ENCODE measurements around the gene SQSTM1. TPM values are rescaled to one million over a fixed set of nuclear protein-coding genes. Genes with fewer than 3 reads are reported as not detected.

The SQSTM1 gene
- polyA plus RNA-seq, 2 of the 4 experiments (the other 2 are of a cell fraction) = 362 to 625 TPM

DNA sequence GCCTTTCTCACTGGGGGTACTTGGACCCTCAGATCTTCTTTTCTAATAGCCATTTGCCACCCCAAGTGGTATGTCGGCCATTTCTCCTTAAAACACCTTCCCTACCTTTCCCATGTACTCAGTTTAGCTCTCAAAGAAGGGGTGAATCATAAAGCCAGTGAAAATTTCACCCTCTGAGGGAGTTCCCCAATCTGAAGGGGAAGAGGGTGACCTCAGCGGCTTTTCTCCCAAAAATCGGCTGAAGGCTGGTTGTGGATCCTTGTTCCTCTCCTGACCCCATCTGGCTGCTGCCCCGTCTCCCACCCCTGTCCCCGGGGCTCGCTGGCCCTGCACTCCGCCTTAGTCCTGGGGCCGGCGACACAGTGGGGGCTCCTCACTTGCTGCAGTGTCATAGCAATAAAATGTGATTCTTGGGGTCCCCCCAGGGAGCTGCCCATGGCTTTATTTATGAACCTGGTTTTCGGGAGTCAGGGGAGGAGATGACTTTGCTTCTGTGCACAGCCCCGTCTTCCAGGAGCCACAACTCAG, 44.2 kb upstream of the SQSTM1 start:
- CTCF ChIA-PET = interaction anchor here (1.0 to 9.3 kb wide), 5 partner anchors 8 to 73 kb away, joined by 3 to 68 read pairs (median 13); partner anchors contain the start of gene LTC4S
- no peak for ATAC-seq
- Histone ChIP-seq H3K4me2 (no peak overlapping the region), H3K4me1 (no peaks in the 10 kb centered on the region), H3K27ac (no peak overlapping the region), H3K4me3 (no peak overlapping the region), H3K9me3 (no peaks in the 10 kb centered on the region)
- no peak for FAIRE-seq
- DNase-seq (ENCODE audit: low read depth in 1 of 2, low spot score in 1 of 2) = no peak
- WGBS (ENCODE audit: missing lambda C conversion rate) = 92% methylated on average over 11 of the region's 11 CpGs
- TF ChIP-seq, protein P1, sequence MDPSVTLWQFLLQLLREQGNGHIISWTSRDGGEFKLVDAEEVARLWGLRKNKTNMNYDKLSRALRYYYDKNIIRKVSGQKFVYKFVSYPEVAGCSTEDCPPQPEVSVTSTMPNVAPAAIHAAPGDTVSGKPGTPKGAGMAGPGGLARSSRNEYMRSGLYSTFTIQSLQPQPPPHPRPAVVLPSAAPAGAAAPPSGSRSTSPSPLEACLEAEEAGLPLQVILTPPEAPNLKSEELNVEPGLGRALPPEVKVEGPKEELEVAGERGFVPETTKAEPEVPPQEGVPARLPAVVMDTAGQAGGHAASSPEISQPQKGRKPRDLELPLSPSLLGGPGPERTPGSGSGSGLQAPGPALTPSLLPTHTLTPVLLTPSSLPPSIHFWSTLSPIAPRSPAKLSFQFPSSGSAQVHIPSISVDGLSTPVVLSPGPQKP (IDR thresholded peaks at IDR 0.05; ENCODE audit: low read depth, low read length) = no peak
- TF ChIP-seq FOXS1 (CRISPR knock-in tag; IDR thresholded peaks at IDR 0.05) = no peak
- no peak for TF ChIP-seq NR3C1 (IDR thresholded peaks at IDR 0.05)
- TF ChIP-seq CBX2 (IDR thresholded peaks at IDR 0.05; ENCODE audit: borderline replicate concordance, low read depth) = no peak
- TF ChIP-seq ZC3H11A (IDR thresholded peaks at IDR 0.05) = no peak
- TF ChIP-seq MAFK (IDR thresholded peaks at IDR 0.05; ENCODE audit: partially characterized antibody) = no peak
- no peak for TF ChIP-seq ESRRA (IDR thresholded peaks at IDR 0.05; ENCODE audit: borderline replicate concordance, low read length)
- no peak for TF ChIP-seq CBX8 (IDR thresholded peaks at IDR 0.05)
- no peak for TF ChIP-seq JUNB (IDR thresholded peaks at IDR 0.05)
- no peak for TF ChIP-seq SMC3 (IDR thresholded peaks at IDR 0.05)
- TF ChIP-seq, protein P2, sequence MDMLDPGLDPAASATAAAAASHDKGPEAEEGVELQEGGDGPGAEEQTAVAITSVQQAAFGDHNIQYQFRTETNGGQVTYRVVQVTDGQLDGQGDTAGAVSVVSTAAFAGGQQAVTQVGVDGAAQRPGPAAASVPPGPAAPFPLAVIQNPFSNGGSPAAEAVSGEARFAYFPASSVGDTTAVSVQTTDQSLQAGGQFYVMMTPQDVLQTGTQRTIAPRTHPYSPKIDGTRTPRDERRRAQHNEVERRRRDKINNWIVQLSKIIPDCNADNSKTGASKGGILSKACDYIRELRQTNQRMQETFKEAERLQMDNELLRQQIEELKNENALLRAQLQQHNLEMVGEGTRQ (IDR thresholded peaks at IDR 0.05) = no peak
- no peak for TF ChIP-seq MYC (IDR thresholded peaks at IDR 0.05; ENCODE audit: borderline replicate concordance, low read length)
- TF ChIP-seq, protein P3, sequence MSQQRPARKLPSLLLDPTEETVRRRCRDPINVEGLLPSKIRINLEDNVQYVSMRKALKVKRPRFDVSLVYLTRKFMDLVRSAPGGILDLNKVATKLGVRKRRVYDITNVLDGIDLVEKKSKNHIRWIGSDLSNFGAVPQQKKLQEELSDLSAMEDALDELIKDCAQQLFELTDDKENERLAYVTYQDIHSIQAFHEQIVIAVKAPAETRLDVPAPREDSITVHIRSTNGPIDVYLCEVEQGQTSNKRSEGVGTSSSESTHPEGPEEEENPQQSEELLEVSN (IDR thresholded peaks at IDR 0.05; ENCODE audit: borderline replicate concordance, low read depth) = no peak
- TF ChIP-seq JUN (IDR thresholded peaks at IDR 0.05) = no peak
- TF ChIP-seq RARB (CRISPR knock-in tag; IDR thresholded peaks at IDR 0.05) = no peak
- TF ChIP-seq NPAS2 (CRISPR knock-in tag; IDR thresholded peaks at IDR 0.05; ENCODE audit: borderline replicate concordance) = no peak
- TF ChIP-seq CHD2 (IDR thresholded peaks at IDR 0.05; ENCODE audit: low read length, partially characterized antibody) = no peak
- no peak for TF ChIP-seq RAD21 (conservative IDR thresholded peaks at IDR 0.05 in 1 of 2, IDR thresholded peaks at IDR 0.05 in 1 of 2)
- TF ChIP-seq, protein P4, sequence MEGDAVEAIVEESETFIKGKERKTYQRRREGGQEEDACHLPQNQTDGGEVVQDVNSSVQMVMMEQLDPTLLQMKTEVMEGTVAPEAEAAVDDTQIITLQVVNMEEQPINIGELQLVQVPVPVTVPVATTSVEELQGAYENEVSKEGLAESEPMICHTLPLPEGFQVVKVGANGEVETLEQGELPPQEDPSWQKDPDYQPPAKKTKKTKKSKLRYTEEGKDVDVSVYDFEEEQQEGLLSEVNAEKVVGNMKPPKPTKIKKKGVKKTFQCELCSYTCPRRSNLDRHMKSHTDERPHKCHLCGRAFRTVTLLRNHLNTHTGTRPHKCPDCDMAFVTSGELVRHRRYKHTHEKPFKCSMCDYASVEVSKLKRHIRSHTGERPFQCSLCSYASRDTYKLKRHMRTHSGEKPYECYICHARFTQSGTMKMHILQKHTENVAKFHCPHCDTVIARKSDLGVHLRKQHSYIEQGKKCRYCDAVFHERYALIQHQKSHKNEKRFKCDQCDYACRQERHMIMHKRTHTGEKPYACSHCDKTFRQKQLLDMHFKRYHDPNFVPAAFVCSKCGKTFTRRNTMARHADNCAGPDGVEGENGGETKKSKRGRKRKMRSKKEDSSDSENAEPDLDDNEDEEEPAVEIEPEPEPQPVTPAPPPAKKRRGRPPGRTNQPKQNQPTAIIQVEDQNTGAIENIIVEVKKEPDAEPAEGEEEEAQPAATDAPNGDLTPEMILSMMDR (IDR thresholded peaks at IDR 0.05) = no peak
- POLR2A ChIA-PET = no interaction called here

DNA sequence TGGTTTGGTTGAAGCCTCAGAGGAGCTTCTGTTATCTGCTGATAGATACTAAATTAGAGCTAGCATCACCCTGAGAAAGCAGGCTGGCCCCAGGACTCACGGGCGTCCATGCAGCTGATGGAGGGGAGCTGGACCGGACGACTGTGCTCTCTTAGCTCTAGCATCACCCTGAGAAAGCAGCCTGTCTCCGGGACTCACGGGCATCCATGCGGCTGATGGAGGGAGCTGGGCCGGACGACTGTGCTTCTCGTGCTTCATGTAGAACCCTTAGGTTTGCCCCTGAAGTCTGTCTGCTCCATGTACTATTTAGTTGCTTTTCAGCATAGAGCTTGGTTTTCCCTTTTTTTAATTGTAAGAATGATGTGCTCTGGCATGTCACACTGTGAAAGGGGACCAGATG, 43.2 kb upstream of the SQSTM1 start:
- DNase-seq (ENCODE audit: low read depth in 1 of 2, low spot score in 1 of 2) (no peak), ATAC-seq (no peak), FAIRE-seq (no peak)
- Histone ChIP-seq H3K4me2 (no peak overlapping the region), H3K4me1 (no peaks in the 10 kb centered on the region), H3K27ac (no peak overlapping the region), H3K4me3 (no peak overlapping the region), H3K9me3 (no peaks in the 10 kb centered on the region)
- POLR2A ChIA-PET = no interaction called here
- CTCF ChIA-PET = interaction anchor here (0.8 to 9.3 kb wide), 6 partner anchors 9 to 74 kb away, joined by 3 to 68 read pairs (median 9); partner anchors contain the start of gene LTC4S
- WGBS (ENCODE audit: missing lambda C conversion rate) = 90% methylated on average over 10 of the region's 10 CpGs
- no peak for TF ChIP-seq MYC (IDR thresholded peaks at IDR 0.05; ENCODE audit: borderline replicate concordance, low read length)
- TF ChIP-seq KDM5A (IDR thresholded peaks at IDR 0.05) = no peak
- no peak for TF ChIP-seq EHMT2 (IDR thresholded peaks at IDR 0.05; ENCODE audit: low read depth)
- no peak for TF ChIP-seq SMC3 (IDR thresholded peaks at IDR 0.05)
- no peak for TF ChIP-seq MAFK (IDR thresholded peaks at IDR 0.05; ENCODE audit: partially characterized antibody)
- TF ChIP-seq FOSB (CRISPR knock-in tag; IDR thresholded peaks at IDR 0.05) = no peak
- TF ChIP-seq HOXB5 (CRISPR knock-in tag; IDR thresholded peaks at IDR 0.05) = no peak
- TF ChIP-seq KDM1A (IDR thresholded peaks at IDR 0.05; ENCODE audit: low read depth) = no peak
- TF ChIP-seq ZSCAN20 (CRISPR knock-in tag; IDR thresholded peaks at IDR 0.05) = no peak
- no peak for TF ChIP-seq MAZ (IDR thresholded peaks at IDR 0.05; ENCODE audit: borderline replicate concordance, low read depth, low read length)
- no peak for TF ChIP-seq RFX5 (IDR thresholded peaks at IDR 0.05)
- no peak for TF ChIP-seq ZC3H11A (IDR thresholded peaks at IDR 0.05)
- no peak for TF ChIP-seq NR3C1 (IDR thresholded peaks at IDR 0.05)
- TF ChIP-seq, protein P5, sequence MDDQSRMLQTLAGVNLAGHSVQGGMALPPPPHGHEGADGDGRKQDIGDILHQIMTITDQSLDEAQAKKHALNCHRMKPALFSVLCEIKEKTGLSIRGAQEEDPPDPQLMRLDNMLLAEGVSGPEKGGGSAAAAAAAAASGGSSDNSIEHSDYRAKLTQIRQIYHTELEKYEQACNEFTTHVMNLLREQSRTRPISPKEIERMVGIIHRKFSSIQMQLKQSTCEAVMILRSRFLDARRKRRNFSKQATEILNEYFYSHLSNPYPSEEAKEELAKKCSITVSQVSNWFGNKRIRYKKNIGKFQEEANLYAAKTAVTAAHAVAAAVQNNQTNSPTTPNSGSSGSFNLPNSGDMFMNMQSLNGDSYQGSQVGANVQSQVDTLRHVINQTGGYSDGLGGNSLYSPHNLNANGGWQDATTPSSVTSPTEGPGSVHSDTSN (IDR thresholded peaks at IDR 0.05) = no peak
- no peak for TF ChIP-seq RNF2 (IDR thresholded peaks at IDR 0.05; ENCODE audit: borderline replicate concordance, low read depth)
- TF ChIP-seq FOXS1 (CRISPR knock-in tag; IDR thresholded peaks at IDR 0.05) = no peak
- no peak for TF ChIP-seq CBX2 (IDR thresholded peaks at IDR 0.05; ENCODE audit: borderline replicate concordance, low read depth)
